ENCODE results near the gene TPSD1. TPM values are rescaled to one million over a fixed set of nuclear protein-coding genes. Genes with fewer than 3 reads are reported as not detected.

The TPSD1 gene
- total RNA-seq, 1 donor from 2014 or later, result not detected

DNA sequence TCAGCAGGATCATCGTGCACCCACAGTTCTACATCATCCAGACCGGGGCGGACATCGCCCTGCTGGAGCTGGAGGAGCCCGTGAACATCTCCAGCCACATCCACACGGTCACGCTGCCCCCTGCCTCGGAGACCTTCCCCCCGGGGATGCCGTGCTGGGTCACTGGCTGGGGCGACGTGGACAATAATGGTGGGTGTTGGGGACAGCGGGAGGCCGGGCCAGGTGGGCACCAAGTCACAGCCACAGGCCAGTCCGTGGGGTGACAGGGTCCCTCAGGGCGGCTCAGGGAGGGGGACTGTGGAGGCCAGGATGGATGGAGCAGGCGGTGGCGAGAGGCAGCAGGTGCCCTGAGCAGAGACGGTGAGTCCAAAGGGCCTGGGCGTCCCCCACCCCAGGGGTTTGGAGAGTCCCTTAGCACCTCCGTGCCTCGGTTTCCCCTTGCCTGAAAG, 1.0 kb downstream of the TPSD1 start:
- intact Hi-C loops (cut with micrococcal nuclease), result no loop called here
- H3K27ac Mint-ChIP-seq, result no peak overlapping the region
- H3K27me3 Mint-ChIP-seq (ENCODE audit: low read depth), result peaks cover 8% of the 10 kb centered on the region
- no peak for DNase-seq (ENCODE audit: low spot score)
- H3K36me3 Mint-ChIP-seq (ENCODE audit: low read depth), result no peaks in the 10 kb centered on the region
- no peak overlapping the region for H3K4me3 Mint-ChIP-seq (ENCODE audit: low read depth)
- no peaks in the 10 kb centered on the region for H3K9me3 Mint-ChIP-seq
- no peaks in the 10 kb centered on the region for H3K4me1 Mint-ChIP-seq (ENCODE audit: low read depth)

DNA sequence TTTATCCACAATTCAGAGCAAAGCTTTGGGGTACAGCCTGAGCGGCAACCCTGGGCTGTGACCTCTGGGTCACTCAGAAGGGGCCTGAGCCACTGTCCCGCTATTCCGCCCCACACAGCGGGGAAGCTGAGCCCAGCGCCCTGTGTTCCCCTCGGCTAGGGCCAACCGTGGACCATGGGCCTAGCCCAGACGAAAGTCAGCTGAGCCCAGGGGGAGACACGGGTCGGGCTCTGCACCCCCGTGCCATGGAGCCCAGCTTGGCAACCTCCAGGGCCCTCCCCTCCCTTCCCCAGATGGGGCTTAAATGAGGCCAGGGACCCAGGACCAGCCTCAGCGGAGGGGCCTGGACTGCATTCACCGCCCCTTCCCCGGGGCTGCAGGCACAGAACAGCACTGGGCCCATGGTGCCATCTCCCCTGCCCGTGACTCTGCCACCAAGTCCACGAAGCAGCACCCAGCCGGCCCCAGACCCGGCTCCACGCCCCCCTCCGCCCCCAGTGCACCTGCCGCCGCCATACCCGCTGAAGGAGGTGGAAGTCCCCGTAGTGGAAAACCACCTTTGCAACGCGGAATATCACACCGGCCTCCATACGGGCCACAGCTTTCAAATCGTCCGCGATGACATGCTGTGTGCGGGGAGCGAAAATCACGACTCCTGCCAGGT, 1.8 kb downstream of the TPSD1 start:
- no peak overlapping the region for H3K4me3 Mint-ChIP-seq (ENCODE audit: low read depth)
- no peak overlapping the region for H3K27ac Mint-ChIP-seq
- H3K4me1 Mint-ChIP-seq (ENCODE audit: low read depth), result no peaks in the 10 kb centered on the region
- no peak for DNase-seq (ENCODE audit: low spot score)
- H3K27me3 Mint-ChIP-seq (ENCODE audit: low read depth), result peaks cover 10% of the 10 kb centered on the region
- H3K9me3 Mint-ChIP-seq, result no peaks in the 10 kb centered on the region
- H3K36me3 Mint-ChIP-seq (ENCODE audit: low read depth), result no peaks in the 10 kb centered on the region
- intact Hi-C loops (cut with micrococcal nuclease), result no loop called here

DNA sequence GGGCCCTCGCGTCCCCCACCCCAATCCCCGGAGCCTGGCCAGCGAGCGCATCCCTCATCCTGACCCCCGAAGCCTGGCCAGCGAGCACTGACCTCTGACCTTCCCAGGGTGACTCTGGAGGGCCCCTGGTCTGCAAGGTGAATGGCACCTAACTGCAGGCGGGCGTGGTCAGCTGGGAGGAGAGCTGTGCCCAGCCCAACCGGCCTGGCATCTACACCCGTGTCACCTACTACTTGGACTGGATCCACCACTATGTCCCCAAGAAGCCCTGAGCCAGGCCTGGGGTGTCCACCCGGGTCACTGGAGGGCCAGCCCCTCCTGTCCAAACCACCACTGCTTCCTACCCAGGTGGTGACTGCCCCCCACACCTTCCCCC, 2.3 kb downstream of the TPSD1 start:
- Mint-ChIP-seq H3K36me3 (ENCODE audit: low read depth) (no peaks in the 10 kb centered on the region), H3K4me1 (ENCODE audit: low read depth) (no peaks in the 10 kb centered on the region), H3K4me3 (ENCODE audit: low read depth) (no peak overlapping the region), H3K27ac (no peak overlapping the region), H3K27me3 (ENCODE audit: low read depth) (peaks cover 10% of the 10 kb centered on the region), H3K9me3 (no peaks in the 10 kb centered on the region)
- intact Hi-C loops (cut with micrococcal nuclease), result no loop called here
- no peak for DNase-seq (ENCODE audit: low spot score)

DNA sequence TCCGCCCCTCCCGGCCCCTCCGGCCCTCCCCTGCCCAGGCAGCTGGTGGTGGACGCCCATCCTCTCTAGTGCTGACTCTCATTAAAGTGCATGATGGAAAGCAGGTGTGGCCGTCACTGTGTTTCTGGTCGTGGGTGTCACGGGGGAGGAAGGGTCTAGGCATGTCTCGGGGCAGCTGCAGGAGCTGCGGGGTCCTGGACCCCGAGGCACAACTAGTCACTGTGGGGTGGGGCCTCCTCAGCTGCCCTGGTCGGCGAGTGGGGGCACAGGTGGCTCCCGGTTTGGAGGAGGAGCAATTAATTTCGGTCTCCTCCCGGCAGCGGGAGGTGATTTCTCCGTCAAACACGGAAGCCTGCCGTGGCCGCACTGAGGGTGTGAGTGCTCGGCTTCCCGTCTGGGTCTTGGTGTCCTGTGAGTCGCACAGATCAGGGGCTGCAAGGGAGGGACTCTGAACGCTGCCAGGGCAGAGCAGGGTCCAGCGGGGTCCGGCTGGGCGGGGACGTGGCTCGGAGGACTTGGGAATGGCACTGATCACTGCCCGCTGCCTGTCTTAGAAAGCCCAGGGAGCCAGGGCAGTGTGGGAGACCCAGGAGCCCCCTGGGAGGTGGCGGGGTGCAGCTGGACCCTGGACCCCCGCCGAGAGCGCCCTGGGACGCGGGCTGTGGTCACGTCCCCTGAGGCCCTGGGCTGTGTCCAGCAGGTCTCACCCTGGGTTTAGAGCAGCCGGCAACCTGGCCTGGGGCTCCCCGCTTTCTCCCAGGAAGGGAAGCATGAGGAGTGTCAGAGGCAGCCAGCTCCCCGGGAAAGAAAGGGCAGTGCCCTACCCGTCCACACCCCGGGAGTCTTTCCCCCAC, 3.3 kb downstream of the TPSD1 start:
- H3K4me1 Mint-ChIP-seq (ENCODE audit: low read depth), result no peaks in the 10 kb centered on the region
- no peaks in the 10 kb centered on the region for H3K36me3 Mint-ChIP-seq (ENCODE audit: low read depth)
- H3K27me3 Mint-ChIP-seq (ENCODE audit: low read depth), result peaks cover 10% of the 10 kb centered on the region
- H3K9me3 Mint-ChIP-seq, result peaks cover 2% of the 10 kb centered on the region
- DNase-seq (ENCODE audit: low spot score), result no peak
- H3K4me3 Mint-ChIP-seq (ENCODE audit: low read depth), result no peak overlapping the region
- H3K27ac Mint-ChIP-seq, result no peak overlapping the region
- intact Hi-C loops (cut with micrococcal nuclease), result no loop called here

DNA sequence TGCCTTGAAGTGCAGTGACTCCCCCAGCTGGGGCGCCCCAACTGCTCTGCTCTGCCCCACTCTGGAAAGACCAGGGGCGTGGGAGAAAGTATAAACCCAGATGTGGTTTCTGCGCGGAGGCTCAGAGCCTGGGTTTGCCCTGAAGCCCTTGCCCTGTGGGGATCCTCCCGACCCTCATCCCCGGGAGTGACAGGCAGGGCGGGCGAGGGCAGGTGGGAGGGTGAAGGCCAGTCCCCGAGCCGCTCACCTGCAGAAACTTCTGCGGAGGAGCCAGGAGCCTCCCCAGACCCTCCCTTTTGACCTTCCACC, 3.8 kb downstream of the TPSD1 start:
- DNase-seq (ENCODE audit: low spot score), result no peak
- H3K9me3 Mint-ChIP-seq, result peaks cover 7% of the 10 kb centered on the region
- peaks cover 10% of the 10 kb centered on the region for H3K27me3 Mint-ChIP-seq (ENCODE audit: low read depth)
- H3K27ac Mint-ChIP-seq, result no peak overlapping the region
- H3K4me3 Mint-ChIP-seq (ENCODE audit: low read depth), result no peak overlapping the region
- intact Hi-C loops (cut with micrococcal nuclease), result no loop called here
- no peaks in the 10 kb centered on the region for H3K36me3 Mint-ChIP-seq (ENCODE audit: low read depth)
- no peaks in the 10 kb centered on the region for H3K4me1 Mint-ChIP-seq (ENCODE audit: low read depth)

DNA sequence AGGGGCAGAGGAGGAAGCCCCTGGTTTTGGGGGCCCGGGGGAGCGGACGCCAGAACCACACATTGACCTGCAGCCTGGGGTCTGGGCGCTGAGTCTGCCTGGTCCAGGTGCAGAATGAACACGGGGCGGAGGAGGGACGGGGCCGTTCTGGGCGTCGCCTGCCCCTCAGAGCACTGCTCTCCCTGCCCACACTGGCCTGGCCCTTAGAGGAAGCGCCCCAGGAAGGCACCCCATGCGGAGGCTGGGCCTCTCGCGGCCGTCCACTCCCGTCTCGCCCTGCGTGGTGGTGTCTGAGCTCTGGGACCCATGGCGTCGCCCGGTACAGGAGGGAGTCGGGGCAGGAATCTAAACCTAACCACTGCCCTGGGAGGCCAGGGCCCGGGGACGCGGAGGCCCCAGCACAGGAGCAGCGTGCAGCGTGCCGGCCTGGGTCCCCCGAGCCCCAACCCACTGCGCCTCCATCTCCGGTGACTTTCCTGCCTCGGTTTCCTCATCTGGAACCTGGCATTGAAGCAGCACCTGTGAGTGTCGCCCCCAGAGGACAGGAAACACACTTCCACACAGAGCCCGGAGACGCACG, 4.3 kb downstream of the TPSD1 start:
- intact Hi-C loops (cut with micrococcal nuclease), result no loop called here
- Mint-ChIP-seq H3K9me3 (peaks cover 10% of the 10 kb centered on the region), H3K4me1 (ENCODE audit: low read depth) (no peaks in the 10 kb centered on the region), H3K36me3 (ENCODE audit: low read depth) (no peaks in the 10 kb centered on the region), H3K27me3 (ENCODE audit: low read depth) (peaks cover 10% of the 10 kb centered on the region), H3K4me3 (ENCODE audit: low read depth) (no peak overlapping the region), H3K27ac (no peak overlapping the region)
- DNase-seq (ENCODE audit: low spot score), result no peak

DNA sequence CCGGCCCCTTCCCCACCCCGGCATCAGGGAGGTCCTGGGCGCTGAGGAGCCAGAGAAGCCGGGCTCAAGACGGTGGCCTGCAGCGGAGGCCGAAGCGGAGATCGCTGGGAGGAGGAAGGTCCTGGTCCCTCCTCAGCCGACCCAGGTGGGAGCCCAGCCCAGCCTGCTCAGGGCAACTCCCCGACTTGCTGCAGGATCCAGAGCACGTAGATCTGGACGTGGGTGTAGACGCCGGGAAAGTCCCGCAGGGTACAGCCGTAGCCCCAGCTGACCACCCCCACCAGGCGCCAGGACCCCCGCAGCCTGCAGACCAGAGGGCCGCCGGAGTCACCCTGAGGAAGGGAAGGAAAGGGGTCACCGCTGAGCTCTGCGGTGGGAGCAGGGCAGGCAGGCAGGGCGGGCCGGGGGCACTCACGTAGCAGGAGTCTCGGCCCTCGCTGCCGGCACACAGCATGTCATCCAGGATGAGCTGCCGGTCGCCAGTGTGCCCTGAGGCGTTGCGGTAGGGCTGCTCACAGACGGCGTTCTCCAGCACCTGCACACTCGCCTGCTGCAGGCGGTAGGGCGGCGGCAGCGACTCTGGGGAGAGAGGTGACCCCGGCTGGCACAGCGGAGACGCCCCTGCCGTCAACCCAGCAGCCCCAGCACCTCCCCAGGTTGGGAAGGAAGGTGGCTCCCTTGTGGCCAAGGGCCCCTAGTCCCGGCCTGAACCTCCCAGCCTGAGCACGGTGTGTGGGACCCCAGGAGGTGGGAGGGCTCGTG, 5.4 kb downstream of the TPSD1 start:
- intact Hi-C loops (cut with micrococcal nuclease), result no loop called here
- H3K9me3 Mint-ChIP-seq, result peaks cover 10% of the 10 kb centered on the region
- H3K4me3 Mint-ChIP-seq (ENCODE audit: low read depth), result no peak overlapping the region
- H3K36me3 Mint-ChIP-seq (ENCODE audit: low read depth), result no peaks in the 10 kb centered on the region
- peaks cover 10% of the 10 kb centered on the region for H3K27me3 Mint-ChIP-seq (ENCODE audit: low read depth)
- DNase-seq (ENCODE audit: low spot score), result no peak
- H3K4me1 Mint-ChIP-seq (ENCODE audit: low read depth), result no peaks in the 10 kb centered on the region
- no peak overlapping the region for H3K27ac Mint-ChIP-seq

DNA sequence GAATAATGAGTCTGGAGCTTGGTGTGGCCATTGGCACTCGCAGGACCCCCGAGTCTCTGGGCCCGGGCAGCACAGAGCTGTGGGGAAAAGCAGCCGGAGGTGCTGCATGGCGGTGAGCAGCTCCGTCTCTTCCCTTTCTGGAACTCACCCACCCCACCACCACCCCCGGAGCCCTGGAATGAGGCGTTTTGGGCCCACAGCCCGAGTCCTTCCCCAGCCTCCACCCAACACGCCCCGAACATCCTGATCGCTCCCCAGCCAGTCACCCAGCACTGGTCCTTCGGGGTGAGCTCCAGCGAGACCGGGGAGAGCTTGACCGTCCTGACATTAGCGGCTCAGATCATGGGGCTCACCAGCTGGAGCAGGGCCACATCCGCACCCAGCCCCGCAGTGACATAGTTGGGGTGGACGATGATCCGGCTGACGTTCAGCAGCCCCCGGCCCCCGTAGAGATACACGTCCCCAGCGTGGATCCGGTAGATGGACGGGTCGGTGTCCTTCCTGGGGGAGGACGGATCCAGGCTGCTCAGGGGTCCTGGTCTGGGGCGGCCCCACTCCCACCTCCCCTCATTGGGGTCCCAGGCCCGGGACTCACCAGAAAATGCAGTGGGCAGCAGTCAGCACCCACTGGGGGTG, 6.5 kb downstream of the TPSD1 start:
- Mint-ChIP-seq H3K27ac (no peak overlapping the region), H3K27me3 (ENCODE audit: low read depth) (peaks cover 10% of the 10 kb centered on the region), H3K4me3 (ENCODE audit: low read depth) (no peak overlapping the region), H3K36me3 (ENCODE audit: low read depth) (no peaks in the 10 kb centered on the region), H3K9me3 (peaks cover 10% of the 10 kb centered on the region), H3K4me1 (ENCODE audit: low read depth) (no peaks in the 10 kb centered on the region)
- intact Hi-C loops (cut with micrococcal nuclease), result no loop called here
- no peak for DNase-seq (ENCODE audit: low spot score)

DNA sequence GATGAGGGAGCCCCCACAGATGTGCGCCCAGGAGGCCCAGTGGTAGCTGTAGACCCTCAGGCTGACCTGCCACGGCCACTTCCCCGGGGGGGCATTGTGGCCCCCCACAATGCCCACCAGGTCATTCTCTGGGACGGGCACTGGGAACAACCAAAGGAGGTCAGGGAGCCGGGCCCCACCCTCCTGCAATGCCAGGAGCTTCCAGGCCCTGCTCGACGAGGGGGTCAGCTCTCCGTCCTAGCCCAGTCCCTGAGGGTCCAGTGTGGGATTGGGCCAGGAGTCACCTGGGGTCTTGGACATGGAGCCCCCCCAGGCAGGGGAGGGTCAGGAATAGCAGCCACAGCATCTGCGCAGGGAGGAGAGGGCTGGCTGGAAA, 7.0 kb downstream of the TPSD1 start:
- DNase-seq (ENCODE audit: low spot score), result no peak
- Mint-ChIP-seq H3K4me1 (ENCODE audit: low read depth) (no peaks in the 10 kb centered on the region), H3K4me3 (ENCODE audit: low read depth) (no peak overlapping the region), H3K27me3 (ENCODE audit: low read depth) (peaks cover 10% of the 10 kb centered on the region), H3K9me3 (peaks cover 10% of the 10 kb centered on the region), H3K36me3 (ENCODE audit: low read depth) (no peaks in the 10 kb centered on the region), H3K27ac (no peak overlapping the region)
- intact Hi-C loops (cut with micrococcal nuclease), result no loop called here

DNA sequence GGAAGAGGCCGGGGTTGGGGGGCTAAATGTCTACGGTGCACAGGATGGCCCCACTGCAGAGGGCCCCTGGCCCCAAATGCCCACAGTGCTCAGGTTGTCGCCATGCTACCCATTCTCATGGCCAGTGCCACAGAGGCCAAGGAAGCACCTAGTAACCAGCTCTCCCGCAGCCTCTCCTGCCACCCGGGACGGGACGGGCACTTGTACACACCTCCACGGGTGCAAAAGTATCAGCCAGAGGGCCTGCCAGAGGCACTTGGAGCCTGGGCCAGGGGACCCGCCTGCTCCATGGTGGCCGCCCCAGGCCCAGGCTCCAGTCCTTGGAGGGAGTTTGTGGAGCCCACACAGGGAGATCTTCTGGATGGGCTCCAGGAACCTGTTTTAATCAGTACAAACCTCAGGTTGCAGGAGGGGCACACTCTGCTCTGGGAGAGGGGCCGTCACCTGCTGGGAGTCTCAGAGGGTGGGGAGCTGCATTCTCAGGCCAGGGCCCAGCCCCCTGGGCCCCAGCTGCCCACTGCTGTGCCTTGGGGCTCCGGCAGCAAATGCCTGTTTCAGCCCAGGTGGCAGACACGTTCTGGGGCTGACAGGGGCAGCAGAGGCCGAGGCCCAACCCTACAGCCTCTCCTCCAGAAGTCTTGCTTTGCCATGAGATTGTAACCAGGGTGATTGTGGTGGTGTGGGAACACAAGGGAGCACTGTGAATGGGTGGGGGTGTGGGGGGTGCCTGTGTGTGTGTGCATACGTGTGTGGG, 7.9 kb downstream of the TPSD1 start:
- Mint-ChIP-seq H3K27me3 (ENCODE audit: low read depth) (peaks cover 10% of the 10 kb centered on the region), H3K36me3 (ENCODE audit: low read depth) (no peaks in the 10 kb centered on the region), H3K4me1 (ENCODE audit: low read depth) (no peaks in the 10 kb centered on the region), H3K27ac (no peak overlapping the region), H3K9me3 (peaks cover 10% of the 10 kb centered on the region), H3K4me3 (ENCODE audit: low read depth) (no peak overlapping the region)
- DNase-seq (ENCODE audit: low spot score), result no peak
- intact Hi-C loops (cut with micrococcal nuclease), result no loop called here

DNA sequence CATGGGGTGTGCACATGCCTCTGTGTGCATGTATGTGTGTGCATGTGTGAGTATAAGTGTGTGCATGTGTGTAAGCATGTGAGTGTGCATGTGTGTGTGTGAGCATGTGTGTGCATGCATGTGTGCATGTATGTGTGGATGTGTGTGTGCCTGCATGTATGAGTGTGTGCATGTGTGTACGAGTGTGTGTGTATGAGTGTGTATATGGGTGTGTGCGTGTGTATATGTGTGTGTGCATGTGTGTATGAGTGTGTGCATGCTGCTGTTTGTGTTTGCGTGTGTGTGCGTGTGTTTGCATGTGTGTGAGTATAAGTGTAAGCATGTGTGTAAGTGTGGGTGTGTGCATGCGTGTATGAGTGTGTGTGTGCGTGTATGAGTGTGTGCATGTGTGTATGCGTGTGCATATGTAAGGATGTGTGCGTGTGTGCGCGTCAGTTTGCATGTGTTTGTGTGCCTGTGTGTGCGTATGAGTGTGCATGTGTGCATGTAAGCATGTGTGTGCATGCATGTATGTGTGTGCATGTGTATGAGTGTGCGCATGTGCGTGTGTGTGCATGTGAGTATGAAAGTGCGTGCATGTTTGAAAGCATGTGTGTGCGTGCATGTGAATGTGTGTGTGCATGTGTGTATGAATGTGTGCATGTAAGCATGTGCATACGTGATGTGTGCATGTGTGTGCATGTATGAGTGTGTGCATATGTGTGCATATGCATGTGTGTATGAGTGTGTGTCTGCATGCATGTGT, 8.6 kb downstream of the TPSD1 start:
- no peak overlapping the region for H3K27ac Mint-ChIP-seq
- intact Hi-C loops (cut with micrococcal nuclease), result no loop called here
- H3K4me3 Mint-ChIP-seq (ENCODE audit: low read depth), result no peak overlapping the region
- DNase-seq (ENCODE audit: low spot score), result no peak
- H3K4me1 Mint-ChIP-seq (ENCODE audit: low read depth), result no peaks in the 10 kb centered on the region
- peaks cover 8% of the 10 kb centered on the region for H3K27me3 Mint-ChIP-seq (ENCODE audit: low read depth)
- H3K36me3 Mint-ChIP-seq (ENCODE audit: low read depth), result no peaks in the 10 kb centered on the region
- H3K9me3 Mint-ChIP-seq, result peaks cover 10% of the 10 kb centered on the region
